Measurements from ENCODE around the gene B3GLCT. TPM values are rescaled to one million over a fixed set of nuclear protein-coding genes. Genes with fewer than 3 reads are reported as not detected.

The B3GLCT gene
- total RNA-seq, 1 donor from 2014 or later: 3.0 TPM

DNA sequence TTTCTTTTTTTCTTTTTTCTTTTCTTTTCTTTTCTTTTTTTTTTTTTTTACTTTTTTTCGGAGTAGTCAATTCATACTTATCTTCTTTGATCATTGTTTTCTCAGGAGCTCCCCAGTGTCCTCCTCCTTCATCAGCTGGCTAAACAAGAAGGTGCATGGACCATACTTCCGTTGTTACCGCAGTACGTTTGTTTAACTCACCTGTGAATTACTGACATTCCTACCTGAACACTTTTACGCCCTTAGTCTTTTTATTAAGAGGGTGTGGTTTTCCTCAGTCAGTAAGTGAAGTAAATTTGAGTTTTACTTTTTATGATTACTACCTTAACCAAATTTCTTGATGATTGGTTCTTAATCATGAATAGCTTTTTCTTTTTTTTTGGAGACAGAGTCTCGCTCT, 47.1 kb downstream of the B3GLCT start:
- POLR2A ChIA-PET: no interaction called here
- H3K9me3 Mint-ChIP-seq: peaks cover 3% of the 10 kb centered on the region
- H3K27ac Mint-ChIP-seq: no peak overlapping the region
- H3K36me3 Mint-ChIP-seq (ENCODE audit: low read depth): peaks cover 16% of the 10 kb centered on the region
- no peaks in the 10 kb centered on the region for H3K27me3 Mint-ChIP-seq
- no peaks in the 10 kb centered on the region for H3K4me1 Mint-ChIP-seq
- no peak overlapping the region for H3K4me3 Mint-ChIP-seq
- DNase-seq (no peak), ATAC-seq (ENCODE audit: low read depth) (no peak)
- intact Hi-C loops (cut with micrococcal nuclease): no loop called here
- CTCF ChIA-PET: interaction anchor here (2.6 kb wide), 1 partner anchor 10 kb away, joined by 6 read pairs; no protein-coding TSS in a partner anchor
- TF ChIP-seq, protein P1, sequence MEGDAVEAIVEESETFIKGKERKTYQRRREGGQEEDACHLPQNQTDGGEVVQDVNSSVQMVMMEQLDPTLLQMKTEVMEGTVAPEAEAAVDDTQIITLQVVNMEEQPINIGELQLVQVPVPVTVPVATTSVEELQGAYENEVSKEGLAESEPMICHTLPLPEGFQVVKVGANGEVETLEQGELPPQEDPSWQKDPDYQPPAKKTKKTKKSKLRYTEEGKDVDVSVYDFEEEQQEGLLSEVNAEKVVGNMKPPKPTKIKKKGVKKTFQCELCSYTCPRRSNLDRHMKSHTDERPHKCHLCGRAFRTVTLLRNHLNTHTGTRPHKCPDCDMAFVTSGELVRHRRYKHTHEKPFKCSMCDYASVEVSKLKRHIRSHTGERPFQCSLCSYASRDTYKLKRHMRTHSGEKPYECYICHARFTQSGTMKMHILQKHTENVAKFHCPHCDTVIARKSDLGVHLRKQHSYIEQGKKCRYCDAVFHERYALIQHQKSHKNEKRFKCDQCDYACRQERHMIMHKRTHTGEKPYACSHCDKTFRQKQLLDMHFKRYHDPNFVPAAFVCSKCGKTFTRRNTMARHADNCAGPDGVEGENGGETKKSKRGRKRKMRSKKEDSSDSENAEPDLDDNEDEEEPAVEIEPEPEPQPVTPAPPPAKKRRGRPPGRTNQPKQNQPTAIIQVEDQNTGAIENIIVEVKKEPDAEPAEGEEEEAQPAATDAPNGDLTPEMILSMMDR (IDR thresholded peaks at IDR 0.05): no peak

DNA sequence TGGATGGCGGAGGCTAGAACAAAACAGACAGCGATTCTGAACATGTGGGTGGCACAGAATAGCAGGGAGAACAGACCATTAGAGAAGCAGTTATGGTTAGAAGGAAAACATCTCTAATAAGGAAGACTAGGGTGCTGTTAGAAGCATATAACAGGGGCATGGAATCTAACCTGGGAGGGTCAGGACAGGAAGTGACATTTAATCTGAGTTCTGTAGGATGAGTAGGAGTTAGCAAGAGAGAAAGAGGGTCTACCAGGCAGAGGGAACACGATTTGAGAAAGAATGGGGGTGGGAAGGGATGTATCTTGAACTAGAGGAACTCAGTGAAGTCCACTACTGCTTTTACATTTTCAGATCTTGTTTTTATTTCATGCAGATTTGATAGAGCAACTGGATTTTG, 48.6 kb downstream of the B3GLCT start:
- intact Hi-C loops (cut with micrococcal nuclease): no loop called here
- Mint-ChIP-seq H3K4me3 (no peak overlapping the region), H3K36me3 (ENCODE audit: low read depth) (peaks cover 16% of the 10 kb centered on the region), H3K9me3 (peaks cover 3% of the 10 kb centered on the region), H3K27me3 (no peaks in the 10 kb centered on the region), H3K4me1 (no peaks in the 10 kb centered on the region), H3K27ac (no peak overlapping the region)
- DNase-seq: no peak
- ChIA-PET POLR2A (no interaction called here), CTCF (interaction anchor here (1.0 to 2.6 kb wide), 2 partner anchors 12 to 176 kb away, joined by 3 to 6 read pairs; no protein-coding TSS in a partner anchor)
- no peak for ATAC-seq (ENCODE audit: low read depth)
- TF ChIP-seq, protein P1 (IDR thresholded peaks at IDR 0.05): no peak

DNA sequence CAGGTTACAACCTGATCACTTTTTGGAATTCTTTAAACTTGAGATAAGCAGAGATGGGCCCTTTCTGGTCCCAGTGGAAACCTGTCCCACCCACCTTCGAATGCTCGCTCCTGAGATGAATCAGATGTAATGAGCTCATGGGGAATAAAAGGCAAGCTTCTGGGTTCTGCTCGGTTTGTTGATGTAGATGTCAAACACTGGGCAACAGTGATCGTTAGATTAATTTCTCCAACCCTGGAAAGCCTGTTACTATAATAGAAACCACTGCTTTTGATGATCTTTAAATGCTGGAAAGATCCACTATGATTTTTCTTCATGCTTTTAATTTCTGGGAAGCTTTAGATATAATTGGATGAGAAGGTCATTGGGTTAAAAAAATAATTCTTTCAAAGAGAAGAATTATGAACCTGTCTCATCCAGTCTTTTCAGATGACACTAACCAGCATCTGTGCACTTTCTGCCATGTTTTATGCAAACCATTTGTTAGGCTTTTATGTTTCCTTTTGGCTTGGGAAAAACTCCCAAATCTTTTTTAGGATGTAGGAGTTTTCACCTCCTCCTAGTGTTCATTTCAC, 49.3 kb downstream of the B3GLCT start:
- Mint-ChIP-seq H3K36me3 (ENCODE audit: low read depth) (peaks cover 16% of the 10 kb centered on the region), H3K4me3 (no peak overlapping the region), H3K27me3 (no peaks in the 10 kb centered on the region), H3K9me3 (peaks cover 3% of the 10 kb centered on the region), H3K27ac (no peak overlapping the region), H3K4me1 (no peaks in the 10 kb centered on the region)
- ChIA-PET POLR2A (no interaction called here), CTCF (no interaction called here)
- TF ChIP-seq, protein P1 (IDR thresholded peaks at IDR 0.05): no peak
- ATAC-seq (ENCODE audit: low read depth): no peak
- intact Hi-C loops (cut with micrococcal nuclease): no loop called here
- no peak for DNase-seq

DNA sequence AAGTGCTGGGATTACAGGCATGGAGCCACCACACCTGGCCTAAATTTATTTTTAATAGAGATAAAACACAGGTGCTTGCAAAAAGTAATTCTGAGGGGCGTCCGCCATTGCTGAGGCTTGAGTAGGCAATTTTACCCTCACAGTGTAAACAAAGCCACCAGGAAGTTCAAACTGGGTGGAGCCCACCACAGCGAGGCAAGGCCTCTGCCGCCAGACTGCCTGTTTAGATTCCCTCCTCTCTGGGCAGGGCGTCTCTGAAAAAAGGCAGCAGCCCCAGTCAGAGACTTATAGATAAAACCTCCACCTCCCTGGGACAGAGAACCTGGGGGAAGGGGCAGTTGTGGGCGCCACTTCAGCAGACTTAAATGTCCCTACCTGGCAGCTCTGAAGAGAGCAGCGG, 50.7 kb downstream of the B3GLCT start:
- no peak overlapping the region for H3K4me3 Mint-ChIP-seq
- ATAC-seq (ENCODE audit: low read depth) (no peak), DNase-seq (no peak)
- peaks cover 3% of the 10 kb centered on the region for H3K9me3 Mint-ChIP-seq
- POLR2A ChIA-PET: no interaction called here
- CTCF ChIA-PET: no interaction called here
- H3K4me1 Mint-ChIP-seq: no peaks in the 10 kb centered on the region
- H3K36me3 Mint-ChIP-seq (ENCODE audit: low read depth): peaks cover 16% of the 10 kb centered on the region
- TF ChIP-seq, protein P1 (IDR thresholded peaks at IDR 0.05): no peak
- intact Hi-C loops (cut with micrococcal nuclease): no loop called here
- H3K27ac Mint-ChIP-seq: no peak overlapping the region
- no peaks in the 10 kb centered on the region for H3K27me3 Mint-ChIP-seq

DNA sequence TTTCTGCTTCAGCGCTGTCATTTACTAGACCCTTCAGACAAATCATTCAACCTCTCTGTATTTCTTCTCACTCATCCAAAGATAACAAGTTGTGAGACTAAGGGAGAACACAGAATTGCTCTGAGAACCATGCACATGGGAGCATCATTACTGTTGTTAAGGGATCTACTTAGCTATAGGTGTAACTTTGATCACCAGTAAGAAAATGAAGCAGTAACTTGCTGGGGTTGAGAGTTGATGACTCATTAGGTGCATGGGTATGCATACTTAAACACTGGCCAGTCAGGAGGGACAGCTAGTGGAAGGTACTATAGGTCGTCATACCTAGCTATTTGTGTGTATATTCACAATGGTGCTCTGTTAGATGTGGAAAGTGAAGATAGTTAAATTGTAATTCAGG, 61.5 kb downstream of the B3GLCT start:
- Mint-ChIP-seq H3K27me3 (no peaks in the 10 kb centered on the region), H3K9me3 (no peaks in the 10 kb centered on the region), H3K4me1 (no peaks in the 10 kb centered on the region), H3K36me3 (ENCODE audit: low read depth) (peaks cover 33% of the 10 kb centered on the region), H3K27ac (no peak overlapping the region), H3K4me3 (no peak overlapping the region)
- ATAC-seq (ENCODE audit: low read depth): no peak
- intact Hi-C loops (cut with micrococcal nuclease): no loop called here
- CTCF ChIA-PET: no interaction called here
- TF ChIP-seq, protein P1 (IDR thresholded peaks at IDR 0.05): no peak
- DNase-seq: no peak
- POLR2A ChIA-PET: no interaction called here

All from activated B cell treated with CpG ODN at 0.5 μM for 24 hours (primary cell).